ENCODE results near the gene VDAC1.
"Not testable (repeated sequence)": the region's sequence is repeated elsewhere in the genome, so short reads cannot be mapped to it uniquely, and the experiment has no call there.

DNA sequence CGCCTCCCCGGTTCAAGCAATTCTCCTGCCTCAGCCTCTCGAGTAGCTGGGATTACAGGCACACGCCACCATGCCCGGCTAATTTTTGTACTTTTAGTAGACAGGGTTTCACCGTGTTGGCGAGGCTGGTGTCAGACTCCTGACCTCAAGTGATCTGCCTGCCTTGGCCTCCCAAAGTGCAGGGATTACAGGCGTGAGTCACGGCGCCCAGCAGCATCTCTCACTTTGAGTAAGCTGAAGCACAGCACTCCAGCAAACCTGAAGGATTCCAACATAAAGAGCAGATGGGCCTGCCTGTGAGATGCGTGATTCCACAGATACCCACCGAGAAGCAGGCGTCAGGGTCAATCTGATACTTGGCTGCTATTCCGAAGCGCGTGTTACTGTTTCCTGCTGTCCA is 29.2 kb downstream of the VDAC1 start:
- not testable (repeated sequence) for TF ChIP-seq POLR2A (IDR thresholded peaks at IDR 0.05)
- TF ChIP-seq, protein P1, sequence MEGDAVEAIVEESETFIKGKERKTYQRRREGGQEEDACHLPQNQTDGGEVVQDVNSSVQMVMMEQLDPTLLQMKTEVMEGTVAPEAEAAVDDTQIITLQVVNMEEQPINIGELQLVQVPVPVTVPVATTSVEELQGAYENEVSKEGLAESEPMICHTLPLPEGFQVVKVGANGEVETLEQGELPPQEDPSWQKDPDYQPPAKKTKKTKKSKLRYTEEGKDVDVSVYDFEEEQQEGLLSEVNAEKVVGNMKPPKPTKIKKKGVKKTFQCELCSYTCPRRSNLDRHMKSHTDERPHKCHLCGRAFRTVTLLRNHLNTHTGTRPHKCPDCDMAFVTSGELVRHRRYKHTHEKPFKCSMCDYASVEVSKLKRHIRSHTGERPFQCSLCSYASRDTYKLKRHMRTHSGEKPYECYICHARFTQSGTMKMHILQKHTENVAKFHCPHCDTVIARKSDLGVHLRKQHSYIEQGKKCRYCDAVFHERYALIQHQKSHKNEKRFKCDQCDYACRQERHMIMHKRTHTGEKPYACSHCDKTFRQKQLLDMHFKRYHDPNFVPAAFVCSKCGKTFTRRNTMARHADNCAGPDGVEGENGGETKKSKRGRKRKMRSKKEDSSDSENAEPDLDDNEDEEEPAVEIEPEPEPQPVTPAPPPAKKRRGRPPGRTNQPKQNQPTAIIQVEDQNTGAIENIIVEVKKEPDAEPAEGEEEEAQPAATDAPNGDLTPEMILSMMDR (IDR thresholded peaks at IDR 0.05): not testable (repeated sequence)
